Esophagus (tissue), 2 donors: ENCODE measurements around the gene UQCRHL. TPM values are rescaled to one million over a fixed set of nuclear protein-coding genes. Genes with fewer than 3 reads are reported as not detected.
"Not testable (repeated sequence)": the region's sequence is repeated elsewhere in the genome, so short reads cannot be mapped to it uniquely, and the experiment has no call there.

Experiments
- H3K27ac ChIP-seq, 2 donors: one replicate each; pipeline ENCODE4 v1.5.1; 2013; ENCODE audit warnings: low read depth in 2 of 2, mild to moderate bottlenecking in 2 of 2, inconsistent platforms in 1 of 2, low read length in 1 of 2, moderate library complexity in 1 of 2
- H3K27me3 ChIP-seq, 2 donors: one replicate each; pipeline ENCODE4 v1.6.1; 2013; ENCODE audit warnings: low read length in 2 of 2, control low read depth in 1 of 2, mild to moderate bottlenecking in 1 of 2; ENCODE audit not compliant: insufficient read depth in 2 of 2, control insufficient read depth in 1 of 2
- H3K36me3 ChIP-seq, 2 donors: one replicate each; pipeline ENCODE4 v1.6.1; 2013; ENCODE audit warnings: low read length in 1 of 2; ENCODE audit not compliant: control insufficient read depth in 2 of 2, insufficient read depth in 2 of 2
- H3K4me1 ChIP-seq, 2 donors: one replicate each; pipeline ENCODE4 v1.6.1; 2013; ENCODE audit warnings: low read length in 1 of 2; ENCODE audit not compliant: control insufficient read depth in 2 of 2, insufficient read depth in 2 of 2
- H3K4me3 ChIP-seq, 2 donors: one replicate each; pipeline ENCODE4 v1.5.1; 2013; ENCODE audit warnings: low read length in 2 of 2, mild to moderate bottlenecking in 2 of 2, low read depth in 1 of 2, moderate library complexity in 1 of 2
- H3K9me3 ChIP-seq, 2 donors: one replicate each; pipeline ENCODE4 v1.6.1; 2013; ENCODE audit warnings: mild to moderate bottlenecking in 2 of 2, low read depth in 1 of 2, low read length in 1 of 2, moderate library complexity in 1 of 2; ENCODE audit not compliant: control insufficient read depth in 2 of 2, insufficient read depth in 1 of 2
- WGBS, 2 donors: extraction: QIAGEN DNeasy Blood & Tissue Kit; methylation state at CpG; one replicate each; pipeline ENCODE4 v1.1.7; 2013; 5-methylcytosine and 5-hydroxymethylcytosine counted together
- polyA plus RNA-seq, 2 donors: library from polyadenylated mRNA; stranded (reverse); fragments of 200-250 nt; gene quantifications; one replicate each; pipeline ENCODE4 v1.2.3, GENCODE V29; 2013
- donor health status: healthy with polysubstance abuse.
- donor health status: Bipolar disorder and iron deficiency.

Gene UQCRHL
- 1 to 10 TPM; 1.9 to 2.0 TPM for polyA plus RNA-seq

- H3K4me1 ChIP-seq, H3K9me3 ChIP-seq, H3K4me3 ChIP-seq, H3K36me3 ChIP-seq, H3K27me3 ChIP-seq, H3K27ac ChIP-seq: not testable (repeated sequence)
- 89 to 91% methylated on average over 11 of the region's 11 CpGs for WGBS, 2 donors
Observed at GRCh38 chr1:15807549-15807948, at the start of gene UQCRHL. Gene UQCRHL (minus strand): TSS chr1:15807649. CDS start chr1:15807649, 0 bp downstream.

- Histone ChIP-seq H3K27me3 (no peaks in the 10 kb centered on the region), H3K4me3 (no peak overlapping the region), H3K36me3 (no peaks in the 10 kb centered on the region), H3K9me3 (no peaks in the 10 kb centered on the region), H3K4me1 (peaks cover 0 to 2% of the 10 kb centered on the region in 2 donors), H3K27ac (no peak overlapping the region)
- 94% methylated on average over 5 of the region's 5 CpGs for WGBS, 2 donors
Observed at GRCh38 chr1:15856888-15857287, 49.4 kb upstream of the UQCRHL start.

GRCh38 chr1:15852828-15853302 lies 45.4 kb upstream of the UQCRHL start:
- Histone ChIP-seq H3K27me3 (no peaks in the 10 kb centered on the region), H3K36me3 (no peaks in the 10 kb centered on the region), H3K27ac (no peak overlapping the region), H3K4me1 (peaks cover 0 to 2% of the 10 kb centered on the region in 2 donors), H3K9me3 (no peaks in the 10 kb centered on the region), H3K4me3 (no peak overlapping the region)
- 81 to 87% methylated on average over 3 of the region's 3 CpGs for WGBS, 2 donors

GRCh38 chr1:15852036-15852827 lies 44.8 kb upstream of the UQCRHL start:
- H3K27ac ChIP-seq: no peak overlapping the region
- H3K36me3 ChIP-seq: no peaks in the 10 kb centered on the region
- H3K27me3 ChIP-seq: no peaks in the 10 kb centered on the region
- no peak overlapping the region for H3K4me3 ChIP-seq
- no peaks in the 10 kb centered on the region for H3K9me3 ChIP-seq
- H3K4me1 ChIP-seq: peaks cover 0 to 2% of the 10 kb centered on the region in 2 donors
- 56% methylated on average over 6 of the region's 6 CpGs for WGBS, 2 donors

- Histone ChIP-seq H3K27me3 (no peaks in the 10 kb centered on the region), H3K36me3 (no peaks in the 10 kb centered on the region), H3K27ac (no peak overlapping the region), H3K4me3 (no peak overlapping the region), H3K9me3 (no peaks in the 10 kb centered on the region), H3K4me1 (no peaks in the 10 kb centered on the region)
- 60 to 61% methylated on average over 16 of the region's 16 CpGs for WGBS, 2 donors
Observed at GRCh38 chr1:15851210-15852035, 44.0 kb upstream of the UQCRHL start.

GRCh38 chr1:15850471-15851001 lies 43.1 kb upstream of the UQCRHL start:
- Histone ChIP-seq H3K36me3 (no peaks in the 10 kb centered on the region), H3K27me3 (no peaks in the 10 kb centered on the region), H3K4me1 (no peaks in the 10 kb centered on the region), H3K9me3 (no peaks in the 10 kb centered on the region), H3K27ac (no peak overlapping the region), H3K4me3 (no peak overlapping the region)
- WGBS, 2 donors: 13% methylated on average over 2 of the region's 2 CpGs

GRCh38 chr1:15849775-15850324 lies 42.4 kb upstream of the UQCRHL start:
- H3K4me1 ChIP-seq: no peaks in the 10 kb centered on the region
- no peaks in the 10 kb centered on the region for H3K9me3 ChIP-seq
- H3K4me3 ChIP-seq: peak overlapping the region; percentile 73 to 80
- peak overlapping the region; percentile 98 to 99 for H3K27ac ChIP-seq
- H3K36me3 ChIP-seq: no peaks in the 10 kb centered on the region
- H3K27me3 ChIP-seq: no peaks in the 10 kb centered on the region
- 0 to 1% methylated on average over 16 of the region's 16 CpGs for WGBS, 2 donors

- Histone ChIP-seq H3K4me1 (no peaks in the 10 kb centered on the region), H3K4me3 (peak overlapping the region; percentile 73 to 80), H3K27me3 (no peaks in the 10 kb centered on the region), H3K36me3 (no peaks in the 10 kb centered on the region), H3K9me3 (no peaks in the 10 kb centered on the region), H3K27ac (peak overlapping the region; percentile 98 to 99)
- WGBS, 2 donors: 0 to 1% methylated on average over 44 of the region's 44 CpGs
Observed at GRCh38 chr1:15848929-15849774, 41.7 kb upstream of the UQCRHL start.
